MCF 10A (cell line): ENCODE results near the gene PPP2R5D. TPM values are rescaled to one million over a fixed set of nuclear protein-coding genes. Genes with fewer than 3 reads are reported as not detected.
A peak's percentile ranks its signal among the peaks of the same experiment; 100 is the strongest.

Experiments
- BruUV-seq: library from RNA; stranded (reverse); fragments of 400-500 nt; replicated peaks from 2 replicates; lab custom pipeline; 2021; lab: Mats Ljungman, UMichigan
- CTCF ChIA-PET: fragments of 300-600 bp; sonication (Branson Sonifier 250); formaldehyde crosslinking; extraction: SDS; loops from one replicate; lab custom pipeline; 2021; ENCODE audit warnings: antibody characterized with exemption, inconsistent platforms; lab: Yijun Ruan, JAX
- POLR2A ChIA-PET: fragments of 300-600, 350-650 bp; sonication (Branson Sonifier 250); formaldehyde crosslinking; extraction: SDS; loops from one replicate; lab custom pipeline; 2020; ENCODE audit warnings: antibody characterized with exemption, inconsistent platforms; lab: Yijun Ruan, JAX
- DNase-seq: peaks from one replicate; pipeline ENCODE4 v3.0.0-alpha.2; 2018; ENCODE audit not compliant: unreplicated experiment
- H3K27ac Mint-ChIP-seq: one replicate; pipeline ENCODE4 v1.8.0; 2022; ENCODE audit warnings: mild to moderate bottlenecking, low read depth, mixed read lengths; ENCODE audit not compliant: unreplicated experiment
- H3K27me3 Mint-ChIP-seq: one replicate; pipeline ENCODE4 v1.8.0; 2022; ENCODE audit warnings: mixed read lengths; ENCODE audit not compliant: insufficient read depth, unreplicated experiment
- H3K36me3 Mint-ChIP-seq: one replicate; pipeline ENCODE4 v1.8.0; 2022; ENCODE audit warnings: mild to moderate bottlenecking, moderate library complexity, mixed read lengths; ENCODE audit not compliant: insufficient read depth, unreplicated experiment
- H3K4me1 Mint-ChIP-seq: one replicate; pipeline ENCODE4 v1.8.0; 2022; ENCODE audit warnings: mixed read lengths; ENCODE audit not compliant: insufficient read depth, unreplicated experiment
- H3K4me3 Mint-ChIP-seq: one replicate; pipeline ENCODE4 v1.8.0; 2022; ENCODE audit warnings: mild to moderate bottlenecking, moderate library complexity, mixed read lengths; ENCODE audit not compliant: unreplicated experiment
- H3K9me3 Mint-ChIP-seq: one replicate; pipeline ENCODE4 v1.8.0; 2022; ENCODE audit warnings: mixed read lengths; ENCODE audit not compliant: unreplicated experiment
- intact Hi-C: fragments of 100-400 bp; cut with micrococcal nuclease; formaldehyde crosslinking; loops from 2 replicates; pipeline ENCODE4 v1.14.1; 2022
- total RNA-seq: library from RNA; stranded (reverse); gene quantifications from 2 replicates; pipeline ENCODE4 v1.2.3, GENCODE V29; 2022
- TF ChIP-seq, protein P1 (sequence below): fragments of 200-600 bp; IDR thresholded peaks from one replicate; pipeline ENCODE4 v1.8.0; 2022; ENCODE audit warnings: antibody characterized with exemption, mild to moderate bottlenecking; ENCODE audit not compliant: unreplicated experiment

Gene PPP2R5D
- total RNA-seq, 1 experiment from 2014 or later = 17.9 TPM

DNA sequence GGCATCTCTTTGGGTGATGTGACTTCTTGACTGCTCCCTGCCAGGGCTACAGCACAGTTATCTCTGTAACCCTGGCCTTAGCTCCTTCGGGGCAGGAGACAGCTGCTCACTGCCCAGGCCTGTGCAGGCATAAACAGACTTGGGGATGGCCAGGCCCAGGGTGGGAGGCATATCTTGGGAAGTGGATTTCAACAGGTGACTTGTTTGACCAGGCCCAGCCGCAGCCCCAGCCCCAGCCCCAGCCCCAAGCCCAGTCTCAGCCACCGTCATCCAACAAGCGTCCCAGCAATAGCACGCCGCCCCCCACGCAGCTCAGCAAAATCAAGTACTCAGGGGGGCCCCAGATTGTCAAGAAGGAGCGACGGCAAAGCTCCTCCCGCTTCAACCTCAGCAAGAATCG, 21.9 kb downstream of the PPP2R5D start:
- Mint-ChIP-seq H3K4me1 (peaks cover 5% of the 10 kb centered on the region), H3K27me3 (no peaks in the 10 kb centered on the region), H3K27ac (no peak overlapping the region), H3K9me3 (no peaks in the 10 kb centered on the region), H3K36me3 (peaks cover 34% of the 10 kb centered on the region), H3K4me3 (no peak overlapping the region)
- TF ChIP-seq, protein P1, sequence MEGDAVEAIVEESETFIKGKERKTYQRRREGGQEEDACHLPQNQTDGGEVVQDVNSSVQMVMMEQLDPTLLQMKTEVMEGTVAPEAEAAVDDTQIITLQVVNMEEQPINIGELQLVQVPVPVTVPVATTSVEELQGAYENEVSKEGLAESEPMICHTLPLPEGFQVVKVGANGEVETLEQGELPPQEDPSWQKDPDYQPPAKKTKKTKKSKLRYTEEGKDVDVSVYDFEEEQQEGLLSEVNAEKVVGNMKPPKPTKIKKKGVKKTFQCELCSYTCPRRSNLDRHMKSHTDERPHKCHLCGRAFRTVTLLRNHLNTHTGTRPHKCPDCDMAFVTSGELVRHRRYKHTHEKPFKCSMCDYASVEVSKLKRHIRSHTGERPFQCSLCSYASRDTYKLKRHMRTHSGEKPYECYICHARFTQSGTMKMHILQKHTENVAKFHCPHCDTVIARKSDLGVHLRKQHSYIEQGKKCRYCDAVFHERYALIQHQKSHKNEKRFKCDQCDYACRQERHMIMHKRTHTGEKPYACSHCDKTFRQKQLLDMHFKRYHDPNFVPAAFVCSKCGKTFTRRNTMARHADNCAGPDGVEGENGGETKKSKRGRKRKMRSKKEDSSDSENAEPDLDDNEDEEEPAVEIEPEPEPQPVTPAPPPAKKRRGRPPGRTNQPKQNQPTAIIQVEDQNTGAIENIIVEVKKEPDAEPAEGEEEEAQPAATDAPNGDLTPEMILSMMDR = no peak
- ChIA-PET CTCF (interaction anchor here (0.5 to 1.4 kb wide), 2 partner anchors 10 to 89 kb away, joined by 3 to 6 read pairs; no protein-coding TSS in a partner anchor), POLR2A (no interaction called here)
- no peak for DNase-seq
- intact Hi-C loops = no loop called here
- BruUV-seq = no TSS peak

DNA sequence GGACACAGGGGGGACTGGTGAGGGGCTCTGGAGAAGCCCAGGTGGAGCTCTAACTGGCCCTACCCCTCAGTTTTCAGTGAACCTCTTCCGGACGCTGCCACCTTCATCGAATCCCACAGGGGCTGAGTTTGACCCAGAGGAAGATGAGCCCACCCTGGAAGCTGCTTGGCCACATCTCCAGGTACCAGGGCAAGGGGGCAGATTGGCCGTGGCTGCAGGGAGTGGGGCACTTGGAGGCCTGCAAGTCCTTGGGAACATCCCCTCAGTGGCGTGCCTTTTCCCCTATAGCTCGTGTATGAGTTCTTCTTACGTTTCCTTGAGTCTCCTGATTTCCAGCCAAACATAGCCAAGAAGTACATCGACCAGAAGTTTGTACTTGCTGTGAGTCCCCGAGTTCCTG, 22.8 kb downstream of the PPP2R5D start:
- no TSS peak for BruUV-seq
- peaks cover 34% of the 10 kb centered on the region for H3K36me3 Mint-ChIP-seq
- no peak overlapping the region for H3K4me3 Mint-ChIP-seq
- POLR2A ChIA-PET = interaction anchor here (0.6 to 1.6 kb wide), 3 partner anchors 29 to 543 kb away, joined by 3 to 5 read pairs (median 4); no protein-coding TSS in a partner anchor
- H3K9me3 Mint-ChIP-seq = no peaks in the 10 kb centered on the region
- DNase-seq = no peak
- no peak overlapping the region for H3K27ac Mint-ChIP-seq
- intact Hi-C loops = no loop called here
- TF ChIP-seq, protein P1 = no peak
- H3K4me1 Mint-ChIP-seq = peaks cover 7% of the 10 kb centered on the region
- H3K27me3 Mint-ChIP-seq = no peaks in the 10 kb centered on the region
- CTCF ChIA-PET = interaction anchor here (0.7 to 1.4 kb wide), 4 partner anchors 11 to 137 kb away, joined by 3 to 6 read pairs (median 3); no protein-coding TSS in a partner anchor

DNA sequence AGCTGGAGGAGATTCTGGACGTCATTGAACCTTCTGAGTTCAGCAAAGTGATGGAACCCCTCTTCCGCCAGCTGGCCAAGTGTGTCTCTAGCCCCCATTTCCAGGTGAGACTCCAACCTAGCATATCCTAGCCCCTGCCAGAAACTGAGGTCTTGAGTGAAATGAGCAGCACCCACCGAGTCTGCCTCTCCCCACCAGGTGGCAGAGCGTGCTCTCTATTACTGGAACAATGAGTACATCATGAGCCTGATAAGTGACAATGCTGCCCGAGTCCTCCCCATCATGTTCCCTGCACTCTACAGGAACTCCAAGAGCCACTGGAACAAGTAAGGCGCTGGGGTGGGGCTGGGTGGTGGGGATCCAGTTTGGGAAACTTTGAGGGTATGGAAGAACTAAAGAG, 24.8 kb downstream of the PPP2R5D start:
- peak; percentile 29 for DNase-seq
- H3K27ac Mint-ChIP-seq = no peak overlapping the region
- BruUV-seq = no TSS peak
- no peaks in the 10 kb centered on the region for H3K27me3 Mint-ChIP-seq
- CTCF ChIA-PET = interaction anchor here (0.7 kb wide), 1 partner anchor 173 kb away, joined by 3 read pairs; no protein-coding TSS in a partner anchor
- peaks cover 35% of the 10 kb centered on the region for H3K36me3 Mint-ChIP-seq
- no peaks in the 10 kb centered on the region for H3K9me3 Mint-ChIP-seq
- no peak overlapping the region for H3K4me3 Mint-ChIP-seq
- POLR2A ChIA-PET = interaction anchor here (1.0 to 1.7 kb wide), 3 partner anchors 10 to 87 kb away, joined by 4 to 10 read pairs (median 4); partner anchors contain the start of genes KLC4 and MRPL2
- peaks cover 23% of the 10 kb centered on the region for H3K4me1 Mint-ChIP-seq
- TF ChIP-seq, protein P1 = peak; percentile 16
- intact Hi-C loops = no loop called here

DNA sequence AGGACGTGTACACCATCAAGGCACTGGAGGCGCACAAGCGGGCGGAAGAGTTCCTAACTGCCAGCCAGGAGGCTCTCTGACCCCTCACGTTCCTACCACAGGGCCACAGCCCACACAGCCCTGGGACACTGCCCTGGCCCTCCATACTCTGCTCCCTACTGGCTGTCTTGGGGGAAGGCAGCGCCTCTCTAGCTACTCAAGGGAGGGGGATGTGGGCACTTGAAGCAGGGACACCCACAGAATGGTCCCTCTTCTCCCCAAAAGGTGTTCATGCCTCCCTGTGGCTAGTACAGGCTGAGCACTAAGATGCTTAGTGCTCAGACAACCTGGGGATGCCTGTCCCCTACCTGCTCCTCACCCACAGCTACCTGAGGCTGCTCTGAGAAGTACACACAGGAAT, 26.8 kb downstream of the PPP2R5D start:
- Mint-ChIP-seq H3K4me3 (no peak overlapping the region), H3K27ac (peak overlapping the region; percentile 99), H3K27me3 (no peaks in the 10 kb centered on the region), H3K36me3 (peaks cover 38% of the 10 kb centered on the region), H3K4me1 (peaks cover 31% of the 10 kb centered on the region), H3K9me3 (no peaks in the 10 kb centered on the region)
- ChIA-PET CTCF (interaction anchor here (0.7 to 1.9 kb wide), 3 partner anchors 24 to 110 kb away, joined by 4 to 7 read pairs (median 6); no protein-coding TSS in a partner anchor), POLR2A (interaction anchor here (1.3 to 5.5 kb wide), 5 partner anchors 11 to 82 kb away, joined by 3 to 23 read pairs (median 4); partner anchors contain the start of genes CNPY3, PEX6, PPP2R5D and RRP36)
- TF ChIP-seq, protein P1 = no peak
- DNase-seq = no peak
- BruUV-seq = no TSS peak
- intact Hi-C loops = loop anchor here (5.0 kb wide), 1 partner anchor 41 kb away; the partner anchor contains the start of gene CUL7
